B cell (primary cell): ENCODE measurements around the gene PTGER2.

Source experiments
- EZH2 ChIP-seq: IDR thresholded peaks from 2 replicates; pipeline ENCODE4 v1.6.1; 2012; ENCODE audit warnings: borderline replicate concordance, low read depth, mild to moderate bottlenecking, moderate library complexity, low read length; ENCODE audit not compliant: insufficient read depth, poor library complexity, severe bottlenecking
- TF ChIP-seq, protein P1 (sequence below): fragments of 200-600 bp; IDR thresholded peaks from one replicate; pipeline ENCODE4 v1.8.0; 2022; ENCODE audit warnings: antibody characterized with exemption, mild to moderate bottlenecking

DNA sequence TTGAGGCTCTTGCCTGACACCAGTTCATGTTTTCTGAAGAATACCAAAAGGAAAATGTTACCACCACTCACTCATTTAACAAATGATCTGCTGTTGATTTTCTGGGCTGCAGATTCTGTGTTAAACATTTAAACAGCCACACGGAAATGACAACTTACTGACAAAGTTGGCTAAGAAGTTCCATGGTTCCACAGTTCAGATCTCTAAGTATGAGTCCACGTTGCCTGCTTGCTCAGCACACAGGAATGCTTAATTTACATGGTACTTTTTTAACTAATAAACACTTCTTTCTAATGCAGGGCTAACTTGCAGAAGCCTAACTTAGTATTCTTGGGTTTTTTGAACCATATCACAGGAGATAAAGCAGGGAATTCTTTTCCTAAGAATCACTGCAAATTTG lies 34.7 kb downstream of the PTGER2 start:
- TF ChIP-seq, protein P1, sequence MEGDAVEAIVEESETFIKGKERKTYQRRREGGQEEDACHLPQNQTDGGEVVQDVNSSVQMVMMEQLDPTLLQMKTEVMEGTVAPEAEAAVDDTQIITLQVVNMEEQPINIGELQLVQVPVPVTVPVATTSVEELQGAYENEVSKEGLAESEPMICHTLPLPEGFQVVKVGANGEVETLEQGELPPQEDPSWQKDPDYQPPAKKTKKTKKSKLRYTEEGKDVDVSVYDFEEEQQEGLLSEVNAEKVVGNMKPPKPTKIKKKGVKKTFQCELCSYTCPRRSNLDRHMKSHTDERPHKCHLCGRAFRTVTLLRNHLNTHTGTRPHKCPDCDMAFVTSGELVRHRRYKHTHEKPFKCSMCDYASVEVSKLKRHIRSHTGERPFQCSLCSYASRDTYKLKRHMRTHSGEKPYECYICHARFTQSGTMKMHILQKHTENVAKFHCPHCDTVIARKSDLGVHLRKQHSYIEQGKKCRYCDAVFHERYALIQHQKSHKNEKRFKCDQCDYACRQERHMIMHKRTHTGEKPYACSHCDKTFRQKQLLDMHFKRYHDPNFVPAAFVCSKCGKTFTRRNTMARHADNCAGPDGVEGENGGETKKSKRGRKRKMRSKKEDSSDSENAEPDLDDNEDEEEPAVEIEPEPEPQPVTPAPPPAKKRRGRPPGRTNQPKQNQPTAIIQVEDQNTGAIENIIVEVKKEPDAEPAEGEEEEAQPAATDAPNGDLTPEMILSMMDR, result no peak
- no peak for TF ChIP-seq EZH2
